B cell (primary cell): ENCODE measurements around the gene MRPS27.

Experiments
- EZH2 ChIP-seq: IDR thresholded peaks from 2 replicates; pipeline ENCODE4 v1.6.1; 2012; ENCODE audit warnings: borderline replicate concordance, low read depth, mild to moderate bottlenecking, moderate library complexity, low read length; ENCODE audit not compliant: insufficient read depth, poor library complexity, severe bottlenecking
- TF ChIP-seq, protein P1 (sequence below): fragments of 200-600 bp; IDR thresholded peaks from one replicate; pipeline ENCODE4 v1.8.0; 2022; ENCODE audit warnings: antibody characterized with exemption, mild to moderate bottlenecking

DNA sequence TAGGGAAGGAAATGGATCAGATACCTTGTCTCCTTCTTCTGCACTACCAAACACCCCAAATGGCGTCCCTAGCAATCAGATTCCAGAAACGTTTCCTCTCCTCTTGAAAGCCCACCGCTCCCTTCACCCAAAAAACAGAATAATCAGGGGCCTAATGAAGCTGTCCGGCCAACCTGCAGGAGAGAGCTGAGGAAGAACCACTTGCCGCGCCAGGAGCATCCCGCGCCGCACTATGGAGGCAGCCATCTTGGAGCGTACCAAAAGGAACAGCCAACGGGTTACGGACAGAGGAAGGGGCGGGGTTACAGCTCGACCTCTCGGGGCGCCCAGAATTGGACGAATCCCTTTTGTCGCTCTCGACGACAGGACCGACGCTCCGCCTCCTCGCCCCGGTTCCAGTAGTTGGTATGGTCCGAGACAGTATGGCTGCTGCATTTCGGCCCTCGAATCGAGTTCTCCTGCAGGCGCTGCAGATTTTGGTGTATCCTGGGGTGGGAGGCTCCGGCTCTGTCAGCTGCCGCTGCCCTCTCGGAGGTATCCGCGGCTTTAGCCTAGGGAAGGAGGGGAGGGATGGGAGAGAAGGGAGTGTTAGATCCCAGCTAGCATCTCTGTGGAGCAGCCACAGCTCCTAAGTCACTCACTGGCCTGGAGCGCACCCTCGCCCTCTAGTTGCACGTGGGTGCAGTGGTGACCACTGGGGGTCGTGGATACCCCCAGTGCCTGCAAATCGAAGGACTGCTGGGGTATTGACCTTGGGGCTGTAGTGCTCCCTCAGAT lies at the start of gene MRPS27, which contains the start of gene PTCD2:
- TF ChIP-seq, protein P1, sequence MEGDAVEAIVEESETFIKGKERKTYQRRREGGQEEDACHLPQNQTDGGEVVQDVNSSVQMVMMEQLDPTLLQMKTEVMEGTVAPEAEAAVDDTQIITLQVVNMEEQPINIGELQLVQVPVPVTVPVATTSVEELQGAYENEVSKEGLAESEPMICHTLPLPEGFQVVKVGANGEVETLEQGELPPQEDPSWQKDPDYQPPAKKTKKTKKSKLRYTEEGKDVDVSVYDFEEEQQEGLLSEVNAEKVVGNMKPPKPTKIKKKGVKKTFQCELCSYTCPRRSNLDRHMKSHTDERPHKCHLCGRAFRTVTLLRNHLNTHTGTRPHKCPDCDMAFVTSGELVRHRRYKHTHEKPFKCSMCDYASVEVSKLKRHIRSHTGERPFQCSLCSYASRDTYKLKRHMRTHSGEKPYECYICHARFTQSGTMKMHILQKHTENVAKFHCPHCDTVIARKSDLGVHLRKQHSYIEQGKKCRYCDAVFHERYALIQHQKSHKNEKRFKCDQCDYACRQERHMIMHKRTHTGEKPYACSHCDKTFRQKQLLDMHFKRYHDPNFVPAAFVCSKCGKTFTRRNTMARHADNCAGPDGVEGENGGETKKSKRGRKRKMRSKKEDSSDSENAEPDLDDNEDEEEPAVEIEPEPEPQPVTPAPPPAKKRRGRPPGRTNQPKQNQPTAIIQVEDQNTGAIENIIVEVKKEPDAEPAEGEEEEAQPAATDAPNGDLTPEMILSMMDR, result no peak
- TF ChIP-seq EZH2, result no peak
